HepG2 (cell line): Measurements from ENCODE around the gene TUBB3. TPM values are rescaled to one million over a fixed set of nuclear protein-coding genes. Genes with fewer than 3 reads are reported as not detected.

Experiments used
- ADNP ChIP-seq: sonication (generic); formaldehyde crosslinking; IDR thresholded peaks from 2 replicates; pipeline ENCODE4 v1.4.0; 2020; ENCODE audit warnings: missing genetic modification reagents
- HINFP ChIP-seq: sonication (generic); formaldehyde crosslinking; IDR thresholded peaks from 2 replicates; pipeline ENCODE4 v1.4.0; 2020; ENCODE audit warnings: low read depth, mild to moderate bottlenecking, missing genetic modification reagents
- JDP2 ChIP-seq: sonication (generic); formaldehyde crosslinking; IDR thresholded peaks from 2 replicates; pipeline ENCODE4 v1.8.1; 2022; ENCODE audit warnings: missing genetic modification reagents, borderline replicate concordance
- KDM5A ChIP-seq: fragments of 200-600 bp; sonication (generic); IDR thresholded peaks from 2 replicates; pipeline ENCODE4 v1.7.0; 2018; ENCODE audit warnings: antibody characterized with exemption, mild to moderate bottlenecking, low read length, borderline replicate concordance
- NFE2L1 ChIP-seq: sonication (generic); formaldehyde crosslinking; IDR thresholded peaks from 2 replicates; pipeline ENCODE4 v1.4.0; 2020; ENCODE audit warnings: missing genetic modification reagents, mild to moderate bottlenecking, borderline replicate concordance
- POLR2G ChIP-seq: fragments of 200-400 bp; formaldehyde crosslinking; IDR thresholded peaks from 2 replicates; pipeline ENCODE4 v1.6.1; 2018; ENCODE audit warnings: mild to moderate bottlenecking, low read depth, low read length, moderate library complexity
- RXRA ChIP-seq: sonication (generic); formaldehyde crosslinking; IDR thresholded peaks from 2 replicates; pipeline ENCODE4 v1.5.1; 2020; ENCODE audit warnings: missing genetic modification reagents
- ZFP91 ChIP-seq: sonication (generic); formaldehyde crosslinking; IDR thresholded peaks from 2 replicates; pipeline ENCODE4 v1.9.0; 2022; ENCODE audit warnings: missing genetic modification reagents, mild to moderate bottlenecking, borderline replicate concordance
- ZNF256 ChIP-seq: sonication (generic); formaldehyde crosslinking; conservative IDR thresholded peaks from 2 replicates; pipeline ENCODE4 v1.4.0; 2020; ENCODE audit warnings: missing genetic modification reagents
- ZNF512B ChIP-seq: sonication (generic); formaldehyde crosslinking; IDR thresholded peaks from 2 replicates; pipeline ENCODE4 v1.5.1; 2020; ENCODE audit warnings: missing genetic modification reagents, mild to moderate bottlenecking, borderline replicate concordance
- ZNF556 ChIP-seq: sonication (generic); formaldehyde crosslinking; IDR thresholded peaks from 2 replicates; pipeline ENCODE4 v1.4.0; 2020; ENCODE audit warnings: mild to moderate bottlenecking, missing genetic modification reagents, borderline replicate concordance
- ZNF577 ChIP-seq: sonication (generic); formaldehyde crosslinking; IDR thresholded peaks from 2 replicates; pipeline ENCODE4 v1.4.0; 2020; ENCODE audit warnings: mild to moderate bottlenecking, low read depth, missing genetic modification reagents, borderline replicate concordance
- ZNF777 ChIP-seq: sonication (generic); formaldehyde crosslinking; IDR thresholded peaks from 2 replicates; pipeline ENCODE4 v1.4.0; 2020; ENCODE audit warnings: missing genetic modification reagents
- polyA plus RNA-seq, 8 experiments: library from polyadenylated mRNA; depleted of rRNA in 3 of 8; stranded (reverse) in 7 of 8; unstranded in 1 of 8; fragments of >200 nt; fragmentation: Illumina TruSeq in 4 of 8; extraction: Trizol in 4 of 8; gene quantifications; 2 replicates each; pipeline versions ENCODE4 v1.2.1 to v1.2.3, GENCODE V29; 2011 to 2016; ENCODE audit warnings: low read depth in 4 of 8, missing spikeins in 1 of 8, mixed read lengths in 1 of 8; ENCODE audit not compliant: insufficient read depth in 1 of 8
- total RNA-seq, 5 experiments: library from RNA; depleted of rRNA; stranded (reverse); fragments of >200 nt; fragmentation: Illumina TruSeq; extraction: Trizol; gene quantifications; 2 replicates each; pipeline ENCODE4 v1.2.3, GENCODE V29; 2016; ENCODE audit warnings: low read depth in 1 of 5
- TF ChIP-seq, protein P1 (sequence below): sonication (generic); formaldehyde crosslinking; IDR thresholded peaks from 2 replicates; pipeline ENCODE4 v1.8.1; 2023; ENCODE audit warnings: mild to moderate bottlenecking, moderate library complexity, missing genetic modification reagents
- TF ChIP-seq, protein P2 (sequence below): sonication (generic); formaldehyde crosslinking; IDR thresholded peaks from 2 replicates; pipeline ENCODE4 v1.5.0; 2020; ENCODE audit warnings: mild to moderate bottlenecking, missing genetic modification reagents, borderline replicate concordance

The TUBB3 gene
- total and polyA plus RNA-seq, 2 of the 13 experiments (the other 11 are each of a cell fraction or from before 2014, with no cell fraction given), result 110 to 185 TPM

DNA sequence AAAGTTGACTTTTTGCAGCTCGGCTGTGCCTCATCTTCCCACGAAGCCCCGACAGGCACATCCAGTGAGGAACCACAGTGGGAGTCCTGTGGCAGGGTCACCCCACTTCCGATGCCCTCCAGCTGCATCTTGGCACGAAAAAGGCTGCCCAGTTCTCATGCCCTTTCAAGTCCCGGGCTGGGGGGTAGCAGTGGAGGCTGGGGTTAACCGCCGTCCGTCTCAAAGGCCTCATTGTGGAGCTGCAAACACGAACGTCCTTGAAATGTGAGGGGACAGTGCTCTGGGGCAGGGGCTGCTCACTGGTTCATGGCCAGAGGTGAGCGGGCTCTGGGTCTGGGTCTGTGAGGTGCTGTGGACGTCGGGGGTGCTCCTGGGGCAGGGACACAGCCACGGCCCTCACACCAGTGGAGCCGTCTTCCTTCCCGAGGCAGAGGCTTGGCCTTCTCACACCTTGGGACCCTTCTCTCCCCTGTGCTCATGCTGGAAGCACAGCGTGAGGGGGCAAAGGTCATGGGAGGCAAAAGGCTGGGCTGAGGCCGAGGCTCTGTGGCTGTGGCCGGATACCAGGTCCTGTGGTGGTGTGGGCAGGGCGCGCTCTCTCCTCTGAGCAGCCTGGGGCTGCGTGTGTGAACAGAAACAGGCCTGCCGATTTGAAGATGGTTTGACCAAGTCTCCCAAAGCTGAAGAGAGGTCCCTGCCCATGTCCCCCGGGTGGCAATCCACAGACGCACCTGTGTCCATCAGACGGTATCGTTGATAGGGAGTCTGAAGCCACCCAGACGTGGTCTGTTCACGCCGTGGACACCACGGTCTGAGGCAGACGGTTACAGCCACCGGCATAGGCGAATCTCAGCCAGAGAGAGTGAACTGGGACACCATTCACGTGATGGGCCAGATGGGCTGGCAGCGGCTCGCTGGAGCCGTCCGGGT lies 7.6 kb upstream of the TUBB3 start (continued):
- peak; percentile 95 for TF ChIP-seq ZFP91 (CRISPR knock-in tag)
- no peak for TF ChIP-seq KDM5A
- TF ChIP-seq JDP2 (CRISPR knock-in tag), result no peak
- peak; percentile 79 for TF ChIP-seq HINFP (CRISPR knock-in tag)
- TF ChIP-seq, protein P1, sequence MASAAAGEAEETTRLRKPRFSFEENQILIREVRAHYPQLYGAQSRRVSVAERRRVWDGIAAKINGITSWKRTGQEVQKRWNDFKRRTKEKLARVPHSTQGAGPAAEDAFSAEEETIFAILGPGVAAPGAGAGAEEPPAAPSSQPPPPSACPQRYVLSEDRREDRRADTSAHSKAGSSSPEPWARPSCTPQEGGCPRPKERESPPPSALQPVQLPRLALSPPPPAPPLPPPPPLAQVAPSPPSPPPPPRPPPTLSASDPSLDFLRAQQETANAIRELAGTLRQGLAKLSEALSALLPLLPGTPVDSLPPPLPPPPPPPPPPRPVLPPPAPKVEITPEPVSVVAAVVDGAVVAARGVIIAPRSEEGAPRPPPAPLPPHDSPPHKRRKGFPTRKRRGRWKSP (CRISPR knock-in tag), result 0 out of 2 replicates have a peak, but pooled peaks have one; percentile 68
- TF ChIP-seq ZNF556 (CRISPR knock-in tag), result peak; percentile 47; the same call in 1 of the 2 replicates
- peak; percentile 93 for TF ChIP-seq ZNF777 (CRISPR knock-in tag)
- TF ChIP-seq, protein P2, sequence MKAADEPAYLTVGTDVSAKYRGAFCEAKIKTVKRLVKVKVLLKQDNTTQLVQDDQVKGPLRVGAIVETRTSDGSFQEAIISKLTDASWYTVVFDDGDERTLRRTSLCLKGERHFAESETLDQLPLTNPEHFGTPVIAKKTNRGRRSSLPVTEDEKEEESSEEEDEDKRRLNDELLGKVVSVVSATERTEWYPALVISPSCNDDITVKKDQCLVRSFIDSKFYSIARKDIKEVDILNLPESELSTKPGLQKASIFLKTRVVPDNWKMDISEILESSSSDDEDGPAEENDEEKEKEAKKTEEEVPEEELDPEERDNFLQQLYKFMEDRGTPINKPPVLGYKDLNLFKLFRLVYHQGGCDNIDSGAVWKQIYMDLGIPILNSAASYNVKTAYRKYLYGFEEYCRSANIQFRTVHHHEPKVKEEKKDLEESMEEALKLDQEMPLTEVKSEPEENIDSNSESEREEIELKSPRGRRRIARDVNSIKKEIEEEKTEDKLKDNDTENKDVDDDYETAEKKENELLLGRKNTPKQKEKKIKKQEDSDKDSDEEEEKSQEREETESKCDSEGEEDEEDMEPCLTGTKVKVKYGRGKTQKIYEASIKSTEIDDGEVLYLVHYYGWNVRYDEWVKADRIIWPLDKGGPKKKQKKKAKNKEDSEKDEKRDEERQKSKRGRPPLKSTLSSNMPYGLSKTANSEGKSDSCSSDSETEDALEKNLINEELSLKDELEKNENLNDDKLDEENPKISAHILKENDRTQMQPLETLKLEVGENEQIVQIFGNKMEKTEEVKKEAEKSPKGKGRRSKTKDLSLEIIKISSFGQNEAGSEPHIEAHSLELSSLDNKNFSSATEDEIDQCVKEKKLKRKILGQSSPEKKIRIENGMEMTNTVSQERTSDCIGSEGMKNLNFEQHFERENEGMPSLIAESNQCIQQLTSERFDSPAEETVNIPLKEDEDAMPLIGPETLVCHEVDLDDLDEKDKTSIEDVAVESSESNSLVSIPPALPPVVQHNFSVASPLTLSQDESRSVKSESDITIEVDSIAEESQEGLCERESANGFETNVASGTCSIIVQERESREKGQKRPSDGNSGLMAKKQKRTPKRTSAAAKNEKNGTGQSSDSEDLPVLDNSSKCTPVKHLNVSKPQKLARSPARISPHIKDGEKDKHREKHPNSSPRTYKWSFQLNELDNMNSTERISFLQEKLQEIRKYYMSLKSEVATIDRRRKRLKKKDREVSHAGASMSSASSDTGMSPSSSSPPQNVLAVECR (CRISPR knock-in tag), result peak; percentile 84
- TF ChIP-seq ZNF256 (CRISPR knock-in tag), result peak; percentile 84; the same call in 1 of the 2 replicates
- TF ChIP-seq ZNF577 (CRISPR knock-in tag), result no peak
- TF ChIP-seq NFE2L1, result no peak; the same call in 1 of the 2 replicates
- TF ChIP-seq ZNF512B (CRISPR knock-in tag), result no peak
- peak; percentile 78 for TF ChIP-seq POLR2G
- TF ChIP-seq RXRA (CRISPR knock-in tag), result peak; percentile 95
- TF ChIP-seq ADNP (CRISPR knock-in tag), result 0 out of 2 replicates have a peak, but pooled peaks have one; percentile 60
